ENCODE data around the gene PSPN. TPM values are rescaled to one million over a fixed set of nuclear protein-coding genes. Genes with fewer than 3 reads are reported as not detected.

Gene PSPN
- total and polyA plus RNA-seq, 9 of the 15 experiments (the other 6 are each of a cell fraction or from before 2014, with no cell fraction given) = 0.21 to 1.1 (median 0.58) TPM

DNA sequence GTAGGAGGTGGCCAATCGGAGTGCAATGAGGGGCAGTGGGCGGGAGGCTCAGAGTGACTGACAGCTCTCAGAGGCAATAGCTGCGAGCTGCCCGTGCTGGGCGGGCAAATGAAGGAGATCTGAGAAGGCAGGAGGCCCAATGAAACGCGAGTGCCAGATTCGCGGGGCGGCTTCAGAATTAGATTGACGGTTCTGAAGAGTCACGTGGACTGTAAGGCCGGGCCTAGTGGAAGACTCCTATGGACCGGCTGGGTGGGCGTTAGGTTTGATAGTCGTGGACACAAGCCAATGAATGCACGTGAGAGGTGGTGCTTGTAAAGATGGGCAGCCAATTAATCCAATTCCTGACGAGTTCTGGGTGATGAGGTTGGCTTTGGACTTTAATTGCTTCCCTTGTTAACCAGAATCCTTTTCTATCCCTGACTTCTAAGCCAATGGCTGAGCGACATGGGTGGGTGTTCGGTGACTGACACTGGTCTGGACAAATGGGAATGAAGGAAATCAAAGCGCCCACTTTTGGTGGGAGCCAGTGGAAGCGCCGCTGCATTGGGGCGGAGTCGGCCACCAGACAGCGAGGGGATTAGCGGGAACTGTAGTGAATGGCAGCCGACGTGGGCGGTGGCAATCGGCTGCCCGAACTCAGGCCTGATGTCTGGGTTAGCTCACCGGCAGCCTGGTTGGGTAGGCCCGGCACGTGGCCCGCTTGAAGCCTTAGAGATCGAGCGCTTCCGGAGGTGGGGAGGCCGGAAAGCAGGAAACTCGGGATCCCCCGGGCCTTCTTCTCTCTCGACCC lies 49.4 kb upstream of the PSPN start (continued):
- TF ChIP-seq, protein P1, sequence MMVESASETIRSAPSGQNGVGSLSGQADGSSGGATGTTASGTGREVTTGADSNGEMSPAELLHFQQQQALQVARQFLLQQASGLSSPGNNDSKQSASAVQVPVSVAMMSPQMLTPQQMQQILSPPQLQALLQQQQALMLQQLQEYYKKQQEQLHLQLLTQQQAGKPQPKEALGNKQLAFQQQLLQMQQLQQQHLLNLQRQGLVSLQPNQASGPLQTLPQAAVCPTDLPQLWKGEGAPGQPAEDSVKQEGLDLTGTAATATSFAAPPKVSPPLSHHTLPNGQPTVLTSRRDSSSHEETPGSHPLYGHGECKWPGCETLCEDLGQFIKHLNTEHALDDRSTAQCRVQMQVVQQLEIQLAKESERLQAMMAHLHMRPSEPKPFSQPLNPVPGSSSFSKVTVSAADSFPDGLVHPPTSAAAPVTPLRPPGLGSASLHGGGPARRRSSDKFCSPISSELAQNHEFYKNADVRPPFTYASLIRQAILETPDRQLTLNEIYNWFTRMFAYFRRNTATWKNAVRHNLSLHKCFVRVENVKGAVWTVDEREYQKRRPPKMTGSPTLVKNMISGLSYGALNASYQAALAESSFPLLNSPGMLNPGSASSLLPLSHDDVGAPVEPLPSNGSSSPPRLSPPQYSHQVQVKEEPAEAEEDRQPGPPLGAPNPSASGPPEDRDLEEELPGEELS (CRISPR knock-in tag; IDR thresholded peaks at IDR 0.05; ENCODE audit: borderline replicate concordance) = peak; percentile 99
- TF ChIP-seq ELF1 (tag; IDR thresholded peaks at IDR 0.05) (peak; percentile 75), EP300 (IDR thresholded peaks at IDR 0.05; ENCODE audit: low read length) (no peak), XRCC3 (IDR thresholded peaks at IDR 0.05) (no peak), NEUROD1 (IDR thresholded peaks at IDR 0.05; ENCODE audit: borderline replicate concordance, low read depth, low read length, partially characterized antibody) (peak; percentile 99), EGR1 (conservative IDR thresholded peaks at IDR 0.05) (peak; percentile 89), ZNF384 (IDR thresholded peaks at IDR 0.05; ENCODE audit: low read depth, low read length) (no peak)
- TF ChIP-seq, protein P2, sequence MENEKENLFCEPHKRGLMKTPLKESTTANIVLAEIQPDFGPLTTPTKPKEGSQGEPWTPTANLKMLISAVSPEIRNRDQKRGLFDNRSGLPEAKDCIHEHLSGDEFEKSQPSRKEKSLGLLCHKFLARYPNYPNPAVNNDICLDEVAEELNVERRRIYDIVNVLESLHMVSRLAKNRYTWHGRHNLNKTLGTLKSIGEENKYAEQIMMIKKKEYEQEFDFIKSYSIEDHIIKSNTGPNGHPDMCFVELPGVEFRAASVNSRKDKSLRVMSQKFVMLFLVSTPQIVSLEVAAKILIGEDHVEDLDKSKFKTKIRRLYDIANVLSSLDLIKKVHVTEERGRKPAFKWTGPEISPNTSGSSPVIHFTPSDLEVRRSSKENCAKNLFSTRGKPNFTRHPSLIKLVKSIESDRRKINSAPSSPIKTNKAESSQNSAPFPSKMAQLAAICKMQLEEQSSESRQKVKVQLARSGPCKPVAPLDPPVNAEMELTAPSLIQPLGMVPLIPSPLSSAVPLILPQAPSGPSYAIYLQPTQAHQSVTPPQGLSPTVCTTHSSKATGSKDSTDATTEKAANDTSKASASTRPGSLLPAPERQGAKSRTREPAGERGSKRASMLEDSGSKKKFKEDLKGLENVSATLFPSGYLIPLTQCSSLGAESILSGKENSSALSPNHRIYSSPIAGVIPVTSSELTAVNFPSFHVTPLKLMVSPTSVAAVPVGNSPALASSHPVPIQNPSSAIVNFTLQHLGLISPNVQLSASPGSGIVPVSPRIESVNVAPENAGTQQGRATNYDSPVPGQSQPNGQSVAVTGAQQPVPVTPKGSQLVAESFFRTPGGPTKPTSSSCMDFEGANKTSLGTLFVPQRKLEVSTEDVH (IDR thresholded peaks at IDR 0.05; ENCODE audit: low read depth, partially characterized antibody) = no peak
- TF ChIP-seq, protein P3, sequence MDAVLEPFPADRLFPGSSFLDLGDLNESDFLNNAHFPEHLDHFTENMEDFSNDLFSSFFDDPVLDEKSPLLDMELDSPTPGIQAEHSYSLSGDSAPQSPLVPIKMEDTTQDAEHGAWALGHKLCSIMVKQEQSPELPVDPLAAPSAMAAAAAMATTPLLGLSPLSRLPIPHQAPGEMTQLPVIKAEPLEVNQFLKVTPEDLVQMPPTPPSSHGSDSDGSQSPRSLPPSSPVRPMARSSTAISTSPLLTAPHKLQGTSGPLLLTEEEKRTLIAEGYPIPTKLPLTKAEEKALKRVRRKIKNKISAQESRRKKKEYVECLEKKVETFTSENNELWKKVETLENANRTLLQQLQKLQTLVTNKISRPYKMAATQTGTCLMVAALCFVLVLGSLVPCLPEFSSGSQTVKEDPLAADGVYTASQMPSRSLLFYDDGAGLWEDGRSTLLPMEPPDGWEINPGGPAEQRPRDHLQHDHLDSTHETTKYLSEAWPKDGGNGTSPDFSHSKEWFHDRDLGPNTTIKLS (IDR thresholded peaks at IDR 0.05; ENCODE audit: borderline replicate concordance, low read depth) = peak; percentile 87
- TF ChIP-seq, protein P4, sequence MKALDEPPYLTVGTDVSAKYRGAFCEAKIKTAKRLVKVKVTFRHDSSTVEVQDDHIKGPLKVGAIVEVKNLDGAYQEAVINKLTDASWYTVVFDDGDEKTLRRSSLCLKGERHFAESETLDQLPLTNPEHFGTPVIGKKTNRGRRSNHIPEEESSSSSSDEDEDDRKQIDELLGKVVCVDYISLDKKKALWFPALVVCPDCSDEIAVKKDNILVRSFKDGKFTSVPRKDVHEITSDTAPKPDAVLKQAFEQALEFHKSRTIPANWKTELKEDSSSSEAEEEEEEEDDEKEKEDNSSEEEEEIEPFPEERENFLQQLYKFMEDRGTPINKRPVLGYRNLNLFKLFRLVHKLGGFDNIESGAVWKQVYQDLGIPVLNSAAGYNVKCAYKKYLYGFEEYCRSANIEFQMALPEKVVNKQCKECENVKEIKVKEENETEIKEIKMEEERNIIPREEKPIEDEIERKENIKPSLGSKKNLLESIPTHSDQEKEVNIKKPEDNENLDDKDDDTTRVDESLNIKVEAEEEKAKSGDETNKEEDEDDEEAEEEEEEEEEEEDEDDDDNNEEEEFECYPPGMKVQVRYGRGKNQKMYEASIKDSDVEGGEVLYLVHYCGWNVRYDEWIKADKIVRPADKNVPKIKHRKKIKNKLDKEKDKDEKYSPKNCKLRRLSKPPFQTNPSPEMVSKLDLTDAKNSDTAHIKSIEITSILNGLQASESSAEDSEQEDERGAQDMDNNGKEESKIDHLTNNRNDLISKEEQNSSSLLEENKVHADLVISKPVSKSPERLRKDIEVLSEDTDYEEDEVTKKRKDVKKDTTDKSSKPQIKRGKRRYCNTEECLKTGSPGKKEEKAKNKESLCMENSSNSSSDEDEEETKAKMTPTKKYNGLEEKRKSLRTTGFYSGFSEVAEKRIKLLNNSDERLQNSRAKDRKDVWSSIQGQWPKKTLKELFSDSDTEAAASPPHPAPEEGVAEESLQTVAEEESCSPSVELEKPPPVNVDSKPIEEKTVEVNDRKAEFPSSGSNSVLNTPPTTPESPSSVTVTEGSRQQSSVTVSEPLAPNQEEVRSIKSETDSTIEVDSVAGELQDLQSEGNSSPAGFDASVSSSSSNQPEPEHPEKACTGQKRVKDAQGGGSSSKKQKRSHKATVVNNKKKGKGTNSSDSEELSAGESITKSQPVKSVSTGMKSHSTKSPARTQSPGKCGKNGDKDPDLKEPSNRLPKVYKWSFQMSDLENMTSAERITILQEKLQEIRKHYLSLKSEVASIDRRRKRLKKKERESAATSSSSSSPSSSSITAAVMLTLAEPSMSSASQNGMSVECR (CRISPR knock-in tag; IDR thresholded peaks at IDR 0.05) = peak; percentile 35; the same call in 1 of the 2 replicates
- TF ChIP-seq, protein P5, sequence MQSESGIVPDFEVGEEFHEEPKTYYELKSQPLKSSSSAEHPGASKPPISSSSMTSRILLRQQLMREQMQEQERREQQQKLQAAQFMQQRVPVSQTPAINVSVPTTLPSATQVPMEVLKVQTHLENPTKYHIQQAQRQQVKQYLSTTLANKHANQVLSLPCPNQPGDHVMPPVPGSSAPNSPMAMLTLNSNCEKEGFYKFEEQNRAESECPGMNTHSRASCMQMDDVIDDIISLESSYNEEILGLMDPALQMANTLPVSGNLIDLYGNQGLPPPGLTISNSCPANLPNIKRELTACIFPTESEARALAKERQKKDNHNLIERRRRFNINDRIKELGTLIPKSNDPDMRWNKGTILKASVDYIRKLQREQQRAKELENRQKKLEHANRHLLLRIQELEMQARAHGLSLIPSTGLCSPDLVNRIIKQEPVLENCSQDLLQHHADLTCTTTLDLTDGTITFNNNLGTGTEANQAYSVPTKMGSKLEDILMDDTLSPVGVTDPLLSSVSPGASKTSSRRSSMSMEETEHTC (IDR thresholded peaks at IDR 0.05) = no peak; the same call in 1 of the 2 replicates
- TF ChIP-seq, protein P6, sequence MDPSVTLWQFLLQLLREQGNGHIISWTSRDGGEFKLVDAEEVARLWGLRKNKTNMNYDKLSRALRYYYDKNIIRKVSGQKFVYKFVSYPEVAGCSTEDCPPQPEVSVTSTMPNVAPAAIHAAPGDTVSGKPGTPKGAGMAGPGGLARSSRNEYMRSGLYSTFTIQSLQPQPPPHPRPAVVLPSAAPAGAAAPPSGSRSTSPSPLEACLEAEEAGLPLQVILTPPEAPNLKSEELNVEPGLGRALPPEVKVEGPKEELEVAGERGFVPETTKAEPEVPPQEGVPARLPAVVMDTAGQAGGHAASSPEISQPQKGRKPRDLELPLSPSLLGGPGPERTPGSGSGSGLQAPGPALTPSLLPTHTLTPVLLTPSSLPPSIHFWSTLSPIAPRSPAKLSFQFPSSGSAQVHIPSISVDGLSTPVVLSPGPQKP (CRISPR knock-in tag; IDR thresholded peaks at IDR 0.05) = no peak
